Tibial artery (tissue), 4 donors: ENCODE results near the gene CRLF3.

Experiments used
- DNase-seq, 2 donors: peaks; one replicate each; pipeline ENCODE4 v3.0.0-alpha.2; 2019
- H3K27ac ChIP-seq, 2 donors: fragments of 200-600 bp; sonication (generic) in 1 of 2; 1 replicate in 1 of 2; 2 replicates in 1 of 2; pipeline ENCODE4 v1.5.1; 2018 to 2019; ENCODE audit warnings: mild to moderate bottlenecking in 1 of 2
- H3K27me3 ChIP-seq, 2 donors: fragments of 200-600 bp; sonication (generic) in 1 of 2; one replicate each; pipeline versions ENCODE4 v1.5.1 to v1.6.0; 2016 to 2019
- H3K36me3 ChIP-seq, 3 donors: fragments of 200-600 bp; sonication (generic) in 2 of 3; one replicate each; pipeline ENCODE4 v1.5.1; 2016 to 2019; ENCODE audit warnings: mild to moderate bottlenecking in 2 of 3
- H3K4me1 ChIP-seq, 4 donors: fragments of 200-600 bp; sonication (generic) in 2 of 4; 1 replicate in 3 of 4; 2 replicates in 1 of 4; pipeline ENCODE4 v1.5.1; 2016 to 2019
- H3K4me3 ChIP-seq, 2 donors: fragments of 200-600 bp; sonication (generic) in 1 of 2; 1 replicate in 1 of 2; 2 replicates in 1 of 2; pipeline ENCODE4 v1.5.1; 2018 to 2019; ENCODE audit warnings: mild to moderate bottlenecking in 2 of 2
- H3K9me3 ChIP-seq, 3 donors: fragments of 200-600 bp; sonication (generic) in 1 of 3; one replicate each; pipeline ENCODE4 v1.5.1; 2016 to 2019
- intact Hi-C: fragments of 100-400 bp; cut with DNase I; formaldehyde crosslinking; loops from one replicate; pipeline ENCODE4 v1.15.0; 2023; ENCODE audit warnings: low total_unique reads
- TF ChIP-seq, protein P1 (sequence below), 2 experiments: fragments of 200-600 bp in 1 of 2; fragments of 450-650 bp in 1 of 2; IDR thresholded peaks; one replicate each; pipeline ENCODE4 v1.5.1; 2017 to 2019; ENCODE audit warnings: antibody characterized with exemption in 2 of 2, mild to moderate bottlenecking in 1 of 2, moderate library complexity in 1 of 2

CRLF3 gene, protein sequence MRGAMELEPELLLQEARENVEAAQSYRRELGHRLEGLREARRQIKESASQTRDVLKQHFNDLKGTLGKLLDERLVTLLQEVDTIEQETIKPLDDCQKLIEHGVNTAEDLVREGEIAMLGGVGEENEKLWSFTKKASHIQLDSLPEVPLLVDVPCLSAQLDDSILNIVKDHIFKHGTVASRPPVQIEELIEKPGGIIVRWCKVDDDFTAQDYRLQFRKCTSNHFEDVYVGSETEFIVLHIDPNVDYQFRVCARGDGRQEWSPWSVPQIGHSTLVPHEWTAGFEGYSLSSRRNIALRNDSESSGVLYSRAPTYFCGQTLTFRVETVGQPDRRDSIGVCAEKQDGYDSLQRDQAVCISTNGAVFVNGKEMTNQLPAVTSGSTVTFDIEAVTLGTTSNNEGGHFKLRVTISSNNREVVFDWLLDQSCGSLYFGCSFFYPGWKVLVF

DNA sequence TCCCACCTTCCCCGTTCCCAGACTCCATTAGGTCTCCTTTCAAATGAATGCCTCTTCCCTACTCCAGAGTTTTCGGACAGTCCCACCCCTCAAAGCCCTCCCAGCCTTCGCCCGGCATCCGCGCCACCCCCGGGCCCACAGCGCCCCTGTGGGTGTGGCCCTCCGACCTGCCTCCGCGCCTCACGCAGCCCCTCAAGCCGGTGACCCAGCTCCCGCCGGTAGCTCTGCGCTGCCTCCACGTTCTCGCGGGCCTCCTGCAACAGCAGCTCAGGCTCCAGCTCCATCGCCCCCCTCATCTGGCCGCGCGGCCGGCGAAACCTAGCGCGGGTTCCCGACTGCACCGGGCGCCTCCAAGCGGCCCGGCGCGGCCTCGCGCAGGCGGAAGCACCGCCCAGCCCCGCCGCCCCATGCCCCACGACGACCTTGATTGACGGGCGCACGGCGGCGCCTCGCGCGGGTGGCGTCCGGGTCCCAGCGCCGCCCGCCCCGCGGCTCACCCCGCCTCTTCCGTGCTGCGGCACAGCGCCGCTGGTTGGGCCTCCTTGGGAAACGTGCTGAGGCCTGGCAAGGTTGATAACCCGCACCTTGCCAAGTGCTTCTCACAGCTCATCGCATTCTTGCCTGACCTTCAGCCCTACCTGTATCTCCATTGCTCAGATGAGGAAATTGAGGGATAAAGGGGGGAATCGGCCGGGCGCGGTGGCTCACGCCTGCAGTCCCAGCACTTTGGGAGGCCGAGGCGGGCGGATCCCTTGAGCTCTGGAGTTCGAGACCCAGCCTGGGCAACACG is at the start of gene CRLF3:
TSS of gene CRLF3 (minus strand) at position 337 of the 790 bp plus-strand sequence. CDS start at position 296, 41 bp downstream.
- Histone ChIP-seq H3K4me3 (peak within 1 kb of the TSS; percentile 85 to 86), H3K9me3 (no peaks in the 10 kb centered on the region), H3K27ac (peak within 1 kb of the TSS; percentile 74 to 80), H3K4me1 (peaks cover 0 to 22% (median 15%) of the 10 kb centered on the region in 4 donors), H3K27me3 (no peaks in the 10 kb centered on the region), H3K36me3 (no peaks in the 10 kb centered on the region)
- DNase-seq, result peak; percentile 82 to 94
- TF ChIP-seq, protein P1, sequence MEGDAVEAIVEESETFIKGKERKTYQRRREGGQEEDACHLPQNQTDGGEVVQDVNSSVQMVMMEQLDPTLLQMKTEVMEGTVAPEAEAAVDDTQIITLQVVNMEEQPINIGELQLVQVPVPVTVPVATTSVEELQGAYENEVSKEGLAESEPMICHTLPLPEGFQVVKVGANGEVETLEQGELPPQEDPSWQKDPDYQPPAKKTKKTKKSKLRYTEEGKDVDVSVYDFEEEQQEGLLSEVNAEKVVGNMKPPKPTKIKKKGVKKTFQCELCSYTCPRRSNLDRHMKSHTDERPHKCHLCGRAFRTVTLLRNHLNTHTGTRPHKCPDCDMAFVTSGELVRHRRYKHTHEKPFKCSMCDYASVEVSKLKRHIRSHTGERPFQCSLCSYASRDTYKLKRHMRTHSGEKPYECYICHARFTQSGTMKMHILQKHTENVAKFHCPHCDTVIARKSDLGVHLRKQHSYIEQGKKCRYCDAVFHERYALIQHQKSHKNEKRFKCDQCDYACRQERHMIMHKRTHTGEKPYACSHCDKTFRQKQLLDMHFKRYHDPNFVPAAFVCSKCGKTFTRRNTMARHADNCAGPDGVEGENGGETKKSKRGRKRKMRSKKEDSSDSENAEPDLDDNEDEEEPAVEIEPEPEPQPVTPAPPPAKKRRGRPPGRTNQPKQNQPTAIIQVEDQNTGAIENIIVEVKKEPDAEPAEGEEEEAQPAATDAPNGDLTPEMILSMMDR (IDR thresholded peaks at IDR 0.05), result peak; percentile 47 to 49
- intact Hi-C loops, result no loop called here

DNA sequence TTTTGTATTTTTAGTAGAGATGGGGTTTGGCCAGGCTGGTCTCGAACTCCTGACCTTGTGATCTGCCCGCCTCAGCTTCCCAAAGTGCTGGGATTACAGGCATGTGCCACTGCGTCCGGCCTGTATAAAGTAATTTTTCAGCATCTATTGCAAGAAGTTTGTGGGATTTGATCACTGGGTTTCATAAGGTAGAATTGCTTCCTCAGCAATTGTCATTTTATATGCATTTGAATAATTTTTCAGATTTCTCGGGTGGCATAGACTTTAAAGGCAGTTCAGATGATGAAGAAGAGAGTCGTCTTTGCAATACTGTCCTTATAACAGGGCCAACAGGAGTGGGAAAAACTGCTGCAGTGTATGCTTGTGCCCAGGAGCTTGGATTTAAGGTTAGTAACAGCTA is 44.5 kb upstream of the CRLF3 start:
- intact Hi-C loops, result no loop called here
- H3K9me3 ChIP-seq, result no peaks in the 10 kb centered on the region
- no peaks in the 10 kb centered on the region for H3K27me3 ChIP-seq
- no peak overlapping the region for H3K27ac ChIP-seq
- no peak overlapping the region for H3K4me3 ChIP-seq
- no peaks in the 10 kb centered on the region for H3K36me3 ChIP-seq
- TF ChIP-seq, protein P1 (IDR thresholded peaks at IDR 0.05), result no peak
- no peaks in the 10 kb centered on the region for H3K4me1 ChIP-seq
- no peak for DNase-seq

DNA sequence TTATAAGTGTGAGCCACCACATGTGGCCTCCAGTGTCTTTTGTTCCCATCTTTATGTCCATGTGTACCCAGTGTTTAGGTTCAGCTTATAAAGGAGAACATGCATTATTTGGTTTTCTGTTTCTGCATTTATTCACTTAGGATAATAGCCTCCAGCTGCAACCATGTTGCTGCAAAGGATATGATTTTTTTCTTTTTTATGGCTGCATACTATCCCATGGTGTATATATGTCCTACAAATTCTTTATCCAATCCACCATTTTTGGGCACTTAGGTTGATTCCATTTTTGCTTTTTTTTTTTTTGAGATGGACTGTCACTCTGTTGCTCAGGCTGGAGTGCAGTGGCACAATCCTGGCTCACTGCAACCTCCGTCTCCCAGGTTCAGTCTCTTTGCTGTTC is 40.1 kb upstream of the CRLF3 start:
- no peaks in the 10 kb centered on the region for H3K36me3 ChIP-seq
- intact Hi-C loops, result no loop called here
- TF ChIP-seq, protein P1 (IDR thresholded peaks at IDR 0.05), result no peak
- no peaks in the 10 kb centered on the region for H3K27me3 ChIP-seq
- no peak overlapping the region for H3K27ac ChIP-seq
- H3K4me1 ChIP-seq, result no peaks in the 10 kb centered on the region
- no peak overlapping the region for H3K4me3 ChIP-seq
- no peaks in the 10 kb centered on the region for H3K9me3 ChIP-seq
- no peak for DNase-seq

DNA sequence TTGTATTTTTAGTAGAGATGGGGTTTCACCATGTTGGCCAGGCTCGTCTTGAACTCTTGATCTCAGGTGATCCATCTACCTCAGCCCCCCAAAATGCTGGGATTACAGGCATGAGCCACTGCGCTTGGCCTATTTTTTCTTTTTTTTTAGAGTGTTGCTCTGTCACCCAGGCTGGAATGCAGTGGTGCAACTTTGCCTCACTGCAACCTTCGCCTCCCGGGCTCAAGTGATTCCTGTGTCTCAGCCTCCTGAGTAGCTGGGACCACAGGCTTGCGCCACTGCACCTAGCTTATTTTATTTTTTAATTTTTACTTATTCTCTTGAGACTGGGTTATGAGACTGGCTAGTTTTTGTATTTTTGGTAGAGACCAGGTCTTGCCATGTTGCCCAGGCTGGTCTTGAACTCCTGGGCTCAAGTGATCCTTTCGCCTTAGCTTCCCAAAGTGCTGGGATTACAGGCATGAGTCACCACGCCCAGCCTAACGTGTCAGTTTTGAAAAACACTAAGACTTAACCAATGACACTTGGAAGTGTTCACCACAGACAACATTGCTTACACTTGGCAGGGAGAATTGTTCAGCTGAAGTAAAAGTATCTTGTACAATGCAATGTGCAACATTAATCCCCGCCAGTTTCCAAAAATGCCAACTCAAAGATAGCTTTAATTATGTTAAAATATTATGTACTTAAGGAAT is 34.2 kb upstream of the CRLF3 start:
- intact Hi-C loops, result no loop called here
- no peak for DNase-seq
- Histone ChIP-seq H3K4me3 (no peak overlapping the region), H3K36me3 (no peaks in the 10 kb centered on the region), H3K4me1 (no peaks in the 10 kb centered on the region), H3K27me3 (no peaks in the 10 kb centered on the region), H3K9me3 (no peaks in the 10 kb centered on the region), H3K27ac (no peak overlapping the region)
- TF ChIP-seq, protein P1 (IDR thresholded peaks at IDR 0.05), result no peak

DNA sequence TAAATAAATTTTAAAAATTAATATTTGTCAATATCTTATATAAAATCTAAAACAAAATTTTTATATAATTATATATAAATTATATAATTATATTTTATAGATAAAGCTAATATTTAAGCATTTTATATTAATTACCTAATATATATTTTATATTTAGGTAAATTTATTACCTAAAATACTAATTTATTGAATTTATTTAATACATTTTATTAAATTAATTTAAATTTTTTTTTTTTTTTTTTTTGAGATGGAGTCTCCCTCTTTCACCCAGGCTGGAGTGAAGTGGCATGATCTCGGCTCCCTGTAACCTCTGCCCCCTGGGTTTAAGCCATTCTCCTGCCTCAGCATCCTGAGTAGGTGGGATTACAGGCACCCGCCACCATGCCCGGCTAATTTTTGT is 29.7 kb upstream of the CRLF3 start:
- intact Hi-C loops, result no loop called here
- H3K9me3 ChIP-seq, result no peaks in the 10 kb centered on the region
- no peak for DNase-seq
- no peak overlapping the region for H3K27ac ChIP-seq
- no peak overlapping the region for H3K4me3 ChIP-seq
- no peaks in the 10 kb centered on the region for H3K36me3 ChIP-seq
- TF ChIP-seq, protein P1 (IDR thresholded peaks at IDR 0.05), result no peak
- no peaks in the 10 kb centered on the region for H3K27me3 ChIP-seq
- H3K4me1 ChIP-seq, result no peaks in the 10 kb centered on the region
